ENCODE data around the gene CCDC186.

DNA sequence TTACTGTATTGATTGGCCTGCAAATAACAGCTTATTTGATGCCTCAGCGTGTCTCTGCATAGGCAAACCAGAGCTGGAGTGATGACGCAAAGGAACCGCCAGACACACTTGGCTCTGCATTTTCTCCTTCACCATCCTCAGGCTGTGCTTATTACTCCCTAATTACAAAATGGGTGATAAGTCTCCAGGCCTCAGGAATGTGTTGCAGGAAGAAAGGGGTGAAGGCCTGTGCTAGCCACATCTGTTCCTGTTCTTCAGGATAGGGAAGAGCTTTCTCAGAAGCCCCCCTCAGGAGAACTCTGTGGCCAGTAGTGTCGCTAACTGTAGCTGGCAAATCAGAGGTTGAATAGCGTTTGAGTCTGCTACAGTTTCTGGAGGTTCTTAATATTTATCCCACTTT lies 10.3 kb upstream of the CCDC186 start:
- TF ChIP-seq CTCF (conservative IDR thresholded peaks at IDR 0.05; ENCODE audit: low read depth, low read length) (no peak), EZH2 (IDR thresholded peaks at IDR 0.05; ENCODE audit: low read length, unreplicated experiment) (no peak), EZH2phosphoT487 (IDR thresholded peaks at IDR 0.05; ENCODE audit: borderline replicate concordance, low read length) (no peak)

Measured in PC-3 (cell line).